SK-N-DZ (cell line): ENCODE data around the gene KCNQ5.
"Not testable (repeated sequence)": the region's sequence is repeated elsewhere in the genome, so short reads cannot be mapped to it uniquely, and the experiment has no call there.

Source experiments
- DNase-seq: peaks from one replicate; pipeline ENCODE4 v3.0.0-alpha.2; 2015; ENCODE audit warnings: low spot score

Gene KCNQ5

GRCh38 chr6:72841195-72841594 is 219.3 kb downstream of the KCNQ5 start:
- no peak for DNase-seq

GRCh38 chr6:72842140-72842539 is 220.3 kb downstream of the KCNQ5 start:
- DNase-seq: no peak

GRCh38 chr6:72844614-72845013 is 222.8 kb downstream of the KCNQ5 start:
- DNase-seq: no peak

- no peak for DNase-seq
These were observed 227.5 kb downstream of the KCNQ5 start for GRCh38 chr6:72849346-72849745.

- DNase-seq: no peak
These were observed 228.2 kb downstream of the KCNQ5 start for GRCh38 chr6:72850040-72850439.

GRCh38 chr6:72850469-72850868 is 228.6 kb downstream of the KCNQ5 start:
- no peak for DNase-seq

GRCh38 chr6:72855471-72855870 is 233.6 kb downstream of the KCNQ5 start:
- DNase-seq: no peak

GRCh38 chr6:72856801-72857200 is 234.9 kb downstream of the KCNQ5 start:
- no peak for DNase-seq

- no peak for DNase-seq
These were observed 236.1 kb downstream of the KCNQ5 start for GRCh38 chr6:72857791-72858585.

GRCh38 chr6:72861059-72861458 is 239.2 kb downstream of the KCNQ5 start:
- DNase-seq: no peak

- no peak for DNase-seq
These were observed 240.1 kb downstream of the KCNQ5 start for GRCh38 chr6:72861935-72862432.

GRCh38 chr6:72863131-72863530 is 241.3 kb downstream of the KCNQ5 start:
- no peak for DNase-seq

- no peak for DNase-seq
These were observed 242.4 kb downstream of the KCNQ5 start for GRCh38 chr6:72864236-72864635.

GRCh38 chr6:72864799-72865198 is 242.9 kb downstream of the KCNQ5 start:
- DNase-seq: no peak

- DNase-seq: no peak
These were observed 243.6 kb downstream of the KCNQ5 start for GRCh38 chr6:72865467-72865866.

GRCh38 chr6:72869621-72870020 is 247.8 kb downstream of the KCNQ5 start:
- DNase-seq: no peak

- DNase-seq: peak; percentile 89
These were observed 251.6 kb downstream of the KCNQ5 start for GRCh38 chr6:72873433-72873832.

- no peak for DNase-seq
These were observed 254.4 kb downstream of the KCNQ5 start for GRCh38 chr6:72876256-72876655.

GRCh38 chr6:72886170-72886569 is 264.3 kb downstream of the KCNQ5 start:
- no peak for DNase-seq

- no peak for DNase-seq
These were observed 268.4 kb downstream of the KCNQ5 start for GRCh38 chr6:72890233-72890632.

- DNase-seq: no peak
These were observed 268.8 kb downstream of the KCNQ5 start for GRCh38 chr6:72890671-72891070.

- DNase-seq: no peak
These were observed 271.0 kb downstream of the KCNQ5 start for GRCh38 chr6:72892901-72893300.

GRCh38 chr6:72894091-72894490 is 272.2 kb downstream of the KCNQ5 start:
- no peak for DNase-seq

- not testable (repeated sequence) for DNase-seq
These were observed 276.4 kb downstream of the KCNQ5 start for GRCh38 chr6:72898313-72898712.
